Suprapubic skin (tissue), 4 donors: Measurements from ENCODE around the gene C2CD4B.

Experiments used
- CTCF ChIP-seq, 2 donors: fragments of 200-600 bp in 1 of 2; fragments of 450-650 bp in 1 of 2; sonication (generic) in 1 of 2; IDR thresholded peaks; one replicate each; pipeline ENCODE4 v1.5.1; 2016 to 2019; ENCODE audit warnings: antibody characterized with exemption in 2 of 2, mild to moderate bottlenecking in 1 of 2, moderate library complexity in 1 of 2
- EP300 ChIP-seq: sonication (generic); formaldehyde crosslinking; IDR thresholded peaks from one replicate; pipeline ENCODE4 v1.6.1; 2017; ENCODE audit warnings: antibody characterized with exemption
- POLR2A ChIP-seq, 2 donors: fragments of 450-650 bp; IDR thresholded peaks; one replicate each; pipeline ENCODE4 v1.6.1; 2017; ENCODE audit warnings: antibody characterized with exemption in 2 of 2, mild to moderate bottlenecking in 2 of 2, moderate library complexity in 2 of 2
- POLR2AphosphoS5 ChIP-seq, 3 donors: sonication (generic); formaldehyde crosslinking; IDR thresholded peaks; one replicate each; pipeline ENCODE4 v1.6.1; 2017; ENCODE audit warnings: antibody characterized with exemption in 3 of 3

- TF ChIP-seq CTCF (IDR thresholded peaks at IDR 0.05) (no peak), POLR2A (IDR thresholded peaks at IDR 0.05) (no peak), EP300 (no peak), POLR2AphosphoS5 (IDR thresholded peaks at IDR 0.05) (no peak)
Observed at GRCh38 chr15:62187425-62187824, 22.3 kb upstream of the C2CD4B start.
